Amygdala (tissue), 56 donors: ENCODE data around the gene SPSB1.

ENCODE experiments used
- DNase-seq, 56 donors: peaks; one replicate each; lab custom pipeline; 2025; lab: John Stamatoyannopoulos, UW

The SPSB1 gene

GRCh38 chr1:9356829-9357466, 64.3 kb downstream of the SPSB1 start:
- DNase-seq: no peak

GRCh38 chr1:9357958-9358357, 65.3 kb downstream of the SPSB1 start:
- no peak for DNase-seq

DNA sequence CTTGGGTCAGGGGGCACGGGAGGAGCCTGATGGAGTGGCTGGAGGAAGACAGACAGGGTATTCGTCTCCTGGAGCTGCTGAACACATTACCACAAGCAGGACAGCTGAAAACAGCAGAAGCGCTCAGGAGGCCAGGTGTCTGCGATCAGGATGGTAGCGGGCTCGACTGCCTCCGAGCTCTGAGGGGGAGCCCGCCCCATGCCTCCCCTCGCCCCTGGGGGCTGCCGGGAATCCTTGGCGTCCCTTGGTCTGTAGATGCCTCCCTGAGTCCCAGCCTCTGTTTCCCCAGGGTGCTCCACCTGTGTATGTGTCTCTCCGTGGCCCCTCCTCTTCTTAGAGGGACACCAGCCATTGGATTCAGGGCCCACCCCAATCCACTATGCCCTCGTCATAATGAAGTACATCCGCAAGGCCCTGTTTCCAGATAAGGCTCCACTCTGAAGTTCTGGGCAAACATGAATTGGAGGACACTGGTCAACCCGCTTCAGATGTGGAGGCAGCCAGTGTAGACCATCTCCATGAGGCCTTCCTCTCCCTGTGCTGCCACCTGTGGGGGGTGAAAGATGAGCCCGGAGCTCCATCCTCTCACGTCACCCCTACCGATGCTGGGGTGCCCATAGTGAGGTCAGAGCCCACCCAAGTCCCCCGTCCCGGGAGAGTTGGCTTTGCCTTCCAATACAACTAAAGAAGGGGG, 67.8 kb downstream of the SPSB1 start:
- DNase-seq: no peak

DNA sequence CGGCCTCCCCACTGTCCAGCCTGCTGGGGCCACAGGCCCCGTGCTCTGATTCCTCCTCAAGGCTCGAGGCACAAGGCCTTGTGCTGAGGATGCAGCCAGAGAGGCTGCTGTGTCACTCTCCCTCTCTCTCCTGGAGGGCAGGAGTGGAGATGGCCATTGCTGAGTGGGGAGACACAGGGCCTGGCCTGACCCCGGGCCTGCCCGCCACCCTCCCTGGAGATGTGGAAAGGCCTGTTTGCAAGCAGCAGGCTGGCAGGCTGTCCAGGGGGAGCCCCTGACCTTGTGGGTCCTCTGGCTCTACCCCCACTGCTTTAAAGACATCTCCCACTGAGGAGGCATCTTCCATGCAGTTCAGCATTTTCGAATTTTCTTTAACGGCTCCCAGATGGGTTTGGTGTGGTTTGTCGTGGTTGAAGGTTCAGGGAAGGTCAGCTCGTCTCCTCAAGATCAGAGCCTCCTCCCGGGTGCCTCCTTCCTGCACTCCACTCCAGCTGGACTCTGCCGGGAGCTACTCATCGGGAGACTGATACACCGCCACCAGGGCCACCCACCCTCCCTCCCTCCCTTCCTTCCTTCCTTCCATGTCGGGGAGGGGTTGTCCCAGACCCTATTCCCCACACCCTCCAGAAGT, 69.1 kb downstream of the SPSB1 start:
- DNase-seq: no peak

DNA sequence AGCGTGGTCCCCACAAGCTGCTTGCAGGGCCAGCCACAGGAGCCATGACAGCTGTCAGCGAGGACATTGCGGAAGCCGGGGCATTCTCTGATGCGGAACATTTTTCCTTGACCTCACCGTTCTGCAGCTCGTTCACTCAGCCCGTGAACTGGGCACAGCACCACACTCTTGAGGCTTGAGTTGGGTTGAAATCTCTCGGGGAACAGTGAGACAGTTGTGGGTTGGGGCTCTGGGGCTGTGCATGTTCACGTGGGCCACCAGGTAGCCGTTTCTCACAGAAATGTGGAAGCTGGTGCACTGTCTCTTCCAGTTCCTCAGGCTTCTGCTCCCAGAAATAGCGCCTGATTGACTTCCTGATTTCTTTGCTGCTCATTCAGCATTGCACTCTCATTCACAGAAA, 69.8 kb downstream of the SPSB1 start:
- peak in 12 of 56 donors; percentile 18 to 61 (median 38) for DNase-seq

- peak in 40 of 56 donors; percentile 19 to 87 (median 55) for DNase-seq
Measured at GRCh38 chr1:9363061-9363471, 70.4 kb downstream of the SPSB1 start.

DNA sequence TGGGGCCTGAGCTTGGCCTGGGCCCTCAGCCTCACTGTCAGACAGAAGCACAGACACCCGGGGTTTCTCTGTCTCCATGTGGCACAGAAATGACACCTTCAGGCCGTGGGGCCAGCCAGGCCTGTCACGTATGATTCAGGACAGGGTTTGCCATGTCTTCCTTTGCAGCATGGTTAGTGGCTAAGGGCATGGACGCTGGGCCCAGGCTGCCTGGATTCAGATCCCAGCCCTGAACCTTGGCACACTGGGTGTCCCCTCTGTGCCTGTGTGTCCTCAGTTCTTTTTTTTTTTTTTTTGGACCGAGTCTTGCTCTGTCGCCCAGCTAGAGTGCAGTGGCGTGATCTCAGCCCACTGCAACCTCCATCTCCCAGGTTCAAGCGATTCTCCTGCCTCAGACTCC, 73.6 kb downstream of the SPSB1 start:
- no peak for DNase-seq

DNA sequence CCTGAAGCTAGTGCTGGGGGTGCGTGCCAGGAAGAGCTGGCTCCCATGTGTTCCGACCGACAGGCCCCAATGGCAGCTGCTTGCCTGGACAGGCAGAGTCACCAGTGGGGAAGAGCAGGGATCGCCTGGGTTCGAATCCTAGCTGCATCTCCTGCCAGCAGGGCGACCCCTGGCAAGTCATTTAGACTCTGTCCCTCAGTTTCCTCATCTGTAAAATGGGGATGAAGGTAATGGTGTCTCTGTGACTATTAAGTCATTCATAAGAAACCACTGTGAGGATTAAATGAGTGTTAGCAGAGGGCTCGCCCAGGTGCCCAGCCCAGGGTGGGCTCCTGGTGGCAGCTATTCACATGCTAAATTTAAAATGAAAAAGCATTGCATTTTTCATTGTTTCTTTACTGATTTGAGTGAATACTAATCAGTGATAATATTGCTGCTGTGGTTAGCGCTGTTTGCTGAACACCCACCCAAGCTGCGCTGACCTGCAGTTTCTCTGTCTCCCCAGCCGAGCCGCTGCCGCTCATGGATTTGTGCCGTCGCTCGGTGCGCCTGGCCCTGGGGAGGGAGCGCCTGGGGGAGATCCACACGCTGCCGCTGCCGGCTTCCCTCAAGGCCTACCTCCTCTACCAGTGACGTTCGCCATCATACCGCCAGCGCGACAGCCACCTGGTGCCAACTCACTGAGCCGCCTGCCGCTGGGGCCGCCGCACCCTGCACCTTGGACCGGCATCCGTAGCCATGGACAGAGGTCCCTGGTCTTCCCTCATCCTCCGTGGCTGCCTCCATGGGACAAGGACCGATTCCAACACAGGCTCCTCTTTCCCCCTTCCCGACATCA, 74.5 kb downstream of the SPSB1 start:
- DNase-seq: no peak

DNA sequence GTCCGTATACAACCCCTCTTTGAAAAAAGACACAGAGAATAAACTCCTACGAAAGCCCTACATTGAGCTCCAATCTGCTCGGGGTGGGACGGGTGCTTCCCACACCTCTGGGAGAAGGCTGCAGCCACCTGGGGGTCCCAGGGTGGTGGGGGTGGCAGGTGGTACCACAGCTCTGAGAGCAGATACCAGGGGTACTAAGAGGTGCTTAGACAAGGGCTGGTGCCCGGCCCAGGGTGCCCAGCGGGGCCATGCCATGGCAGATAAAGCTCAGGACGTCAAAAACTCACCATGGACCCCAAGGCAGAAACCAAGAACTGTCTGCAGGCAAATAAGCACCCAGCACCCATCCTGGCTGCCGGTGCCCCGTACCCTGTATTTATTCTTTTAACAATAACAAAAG, 75.1 kb downstream of the SPSB1 start:
- DNase-seq: no peak

DNA sequence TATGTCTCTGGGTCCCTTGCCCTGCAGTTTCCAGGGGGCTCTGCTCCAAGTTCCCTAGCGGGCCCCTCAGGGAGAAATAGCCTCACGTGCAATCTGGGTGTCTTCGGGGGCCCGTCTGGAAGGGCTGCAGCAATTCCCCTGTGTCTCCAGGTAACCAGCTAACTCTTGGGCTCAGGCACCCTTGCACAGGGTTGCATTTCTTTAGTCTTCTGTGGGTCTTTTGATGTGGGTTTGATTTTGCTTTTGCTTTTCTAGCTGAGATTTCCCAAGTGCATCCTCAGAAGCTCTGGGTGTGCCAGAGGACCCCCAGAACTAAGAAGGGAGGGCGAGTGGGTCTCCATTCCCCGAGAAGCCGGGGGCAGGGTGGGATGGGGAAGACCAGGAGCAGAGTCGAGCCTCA, 75.7 kb downstream of the SPSB1 start:
- DNase-seq: no peak

GRCh38 chr1:9369964-9370788, 77.5 kb downstream of the SPSB1 start:
- no peak for DNase-seq

DNA sequence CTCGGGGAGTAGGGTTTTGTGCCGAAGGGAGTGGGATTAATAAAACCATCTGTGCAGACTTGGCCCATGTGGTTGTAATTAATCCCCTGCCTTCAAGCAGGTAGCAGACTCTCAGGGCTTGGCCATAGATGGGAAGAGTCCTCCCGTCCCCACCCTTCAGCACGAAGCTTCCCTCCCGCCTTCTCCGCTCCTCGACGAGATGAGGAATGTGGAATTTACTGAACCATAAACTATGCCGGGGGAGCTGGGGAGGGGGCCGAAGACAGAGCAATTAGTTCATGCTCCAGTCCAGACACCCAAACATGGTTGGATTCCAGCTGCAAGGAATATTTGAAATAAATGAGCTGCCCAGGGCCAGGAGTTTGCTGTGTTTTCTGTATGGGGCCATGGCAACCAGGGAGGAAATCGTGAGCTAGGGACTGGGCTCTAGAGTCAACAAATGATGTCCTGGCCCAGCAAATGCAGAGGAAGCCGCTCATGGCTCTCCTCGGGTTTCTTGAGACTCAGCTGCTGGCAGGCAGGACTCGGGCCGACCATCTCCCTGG, 78.8 kb downstream of the SPSB1 start:
- no peak for DNase-seq

GRCh38 chr1:9371951-9372350, 79.3 kb downstream of the SPSB1 start:
- no peak for DNase-seq

DNA sequence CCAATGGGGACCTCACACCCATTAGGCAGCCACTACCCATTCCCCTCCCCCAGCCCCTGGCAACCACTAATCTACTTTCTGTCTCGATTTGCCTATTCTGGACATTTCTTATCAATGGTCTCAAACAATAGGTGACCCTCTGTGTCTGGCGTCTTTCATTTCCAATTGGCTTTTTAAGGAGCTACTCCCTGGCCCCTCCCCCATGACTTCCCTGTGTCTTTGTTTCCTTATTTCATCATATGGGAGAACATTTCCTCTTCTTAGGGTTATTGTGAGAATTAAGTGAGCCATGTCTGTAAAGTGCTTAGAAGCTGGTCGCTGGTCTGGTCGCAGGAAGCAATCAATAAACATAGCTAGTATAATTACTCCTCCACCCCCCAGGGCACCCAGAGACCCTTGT, 80.9 kb downstream of the SPSB1 start:
- DNase-seq: no peak

- no peak for DNase-seq
Measured at GRCh38 chr1:9374748-9375341, 82.2 kb downstream of the SPSB1 start.

DNA sequence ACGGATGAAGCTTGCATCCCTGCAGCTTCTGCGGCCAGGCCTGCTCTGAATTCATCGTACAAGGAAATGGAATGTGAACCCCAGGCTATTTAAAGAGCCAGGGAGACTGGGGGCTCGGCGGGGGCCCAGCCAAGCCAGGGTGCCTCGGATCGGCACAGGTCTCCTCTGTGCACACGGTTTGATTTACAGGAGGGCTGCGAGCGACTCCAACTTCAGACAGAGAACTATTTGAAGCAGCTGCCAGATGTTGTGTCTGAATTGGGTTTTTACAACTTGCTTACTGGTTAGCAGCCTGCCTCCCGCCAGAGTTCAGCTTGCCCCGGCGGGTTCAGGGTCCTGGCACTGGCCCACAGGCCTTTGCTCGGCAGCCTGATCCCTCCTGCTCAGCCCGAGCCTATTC, 83.2 kb downstream of the SPSB1 start:
- DNase-seq: peak in 1 of 56 donors; percentile 16

GRCh38 chr1:9376430-9376829, 83.7 kb downstream of the SPSB1 start:
- DNase-seq: no peak

GRCh38 chr1:9376886-9377333, 84.2 kb downstream of the SPSB1 start:
- DNase-seq: no peak

DNA sequence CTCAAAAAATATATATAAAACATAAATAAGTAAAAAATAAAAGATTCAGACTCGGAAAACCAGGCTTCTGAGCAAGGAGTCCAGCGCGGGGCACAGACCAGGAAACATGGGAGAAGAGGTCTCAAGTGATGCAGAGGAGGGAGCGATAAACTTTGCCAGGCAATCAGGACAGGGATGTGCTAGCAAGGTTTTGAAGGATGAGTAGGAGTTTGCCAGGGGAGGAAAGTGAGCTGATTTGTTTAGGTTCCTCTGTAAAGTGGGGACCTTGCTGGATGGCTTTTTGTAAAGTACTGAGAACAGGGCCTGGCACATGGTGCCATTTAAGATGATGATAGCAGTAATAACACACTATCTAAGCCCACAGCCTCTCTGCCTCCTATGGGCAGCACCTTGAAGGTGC, 86.1 kb downstream of the SPSB1 start:
- no peak for DNase-seq
